Left renal pelvis (tissue), 4 donors: ENCODE measurements around the gene HLCS. TPM values are rescaled to one million over a fixed set of nuclear protein-coding genes. Genes with fewer than 3 reads are reported as not detected.
"Not testable (repeated sequence)": the region's sequence is repeated elsewhere in the genome, so short reads cannot be mapped to it uniquely, and the experiment has no call there.

ENCODE experiments used
- DNase-seq, 4 donors: peaks; one replicate each; pipeline ENCODE4 v3.0.0-alpha.2; 2013; ENCODE audit warnings: low read depth in 4 of 4, low spot score in 3 of 4
- polyA plus RNA-seq, 4 donors: library from polyadenylated mRNA; unstranded; fragments of 120-200 nt; gene quantifications; one replicate each; pipeline ENCODE4 v1.2.1, GENCODE V29; 2013; ENCODE audit not compliant: insufficient read length in 4 of 4

Gene HLCS
- polyA plus RNA-seq, 4 donors: 8.9 to 18.6 (median 16.2) TPM

GRCh38 chr21:36960676-36961284 lies 5.7 kb downstream of the HLCS start:
- no peak for DNase-seq

GRCh38 chr21:36959020-36959835 lies 7.2 kb downstream of the HLCS start:
- DNase-seq: no peak

GRCh38 chr21:36955783-36956182 lies 10.7 kb downstream of the HLCS start:
- no peak for DNase-seq

GRCh38 chr21:36952331-36952730 lies 14.1 kb downstream of the HLCS start:
- not testable (repeated sequence) for DNase-seq

- DNase-seq: no peak
These were observed 17.0 kb downstream of the HLCS start for GRCh38 chr21:36949171-36950141.

GRCh38 chr21:36948686-36949085 lies 17.8 kb downstream of the HLCS start:
- no peak for DNase-seq

- no peak for DNase-seq
These were observed 19.5 kb downstream of the HLCS start for GRCh38 chr21:36946949-36947356.

- DNase-seq: no peak
These were observed 20.9 kb downstream of the HLCS start for GRCh38 chr21:36945496-36946138.

GRCh38 chr21:36936361-36937135 lies 29.9 kb downstream of the HLCS start:
- no peak for DNase-seq

GRCh38 chr21:36934864-36935420 lies 31.5 kb downstream of the HLCS start:
- no peak for DNase-seq

GRCh38 chr21:36932161-36932816 lies 34.2 kb downstream of the HLCS start:
- no peak for DNase-seq

GRCh38 chr21:36929622-36930021 lies 36.8 kb downstream of the HLCS start:
- no peak for DNase-seq

- DNase-seq: no peak
These were observed 37.5 kb downstream of the HLCS start for GRCh38 chr21:36928960-36929359.

GRCh38 chr21:36927719-36928117 lies 38.8 kb downstream of the HLCS start:
- peak; percentile 53 to 71 (median 64) for DNase-seq

- DNase-seq: peak in 1 of 4 donors; percentile 44
These were observed 39.3 kb downstream of the HLCS start for GRCh38 chr21:36926989-36927718.

GRCh38 chr21:36923270-36923669 lies 43.2 kb downstream of the HLCS start:
- DNase-seq: no peak

- DNase-seq: no peak
These were observed 43.6 kb downstream of the HLCS start for GRCh38 chr21:36922861-36923260.

- DNase-seq: no peak
These were observed 48.2 kb downstream of the HLCS start for GRCh38 chr21:36918291-36918690.
